AG04450 (cell line): Measurements from ENCODE around the gene CACNA2D3. TPM values are rescaled to one million over a fixed set of nuclear protein-coding genes. Genes with fewer than 3 reads are reported as not detected.

Experiments
- CTCF ChIA-PET: fragments of 300-600, 350-600 bp; formaldehyde crosslinking; extraction: SDS; loops from one replicate; lab custom pipeline; 2022; ENCODE audit warnings: antibody characterized with exemption, inconsistent platforms; lab: Charles Lee
- POLR2A ChIA-PET: fragments of 350-600 bp; formaldehyde crosslinking; extraction: SDS; loops from one replicate; lab custom pipeline; 2021; ENCODE audit warnings: antibody characterized with exemption, inconsistent platforms; lab: Yijun Ruan, JAX
- DNase-seq: peaks from one replicate; pipeline ENCODE4 v3.0.0-alpha.2; 2011; ENCODE audit warnings: low read depth, low spot score
- H3K27ac ChIP-seq: one replicate; pipeline ENCODE4 v1.5.1; 2012; ENCODE audit warnings: low read depth, low read length, control low read depth
- H3K27me3 ChIP-seq: one replicate; pipeline ENCODE4 v1.6.0; 2012; ENCODE audit warnings: low read length; ENCODE audit not compliant: control insufficient read depth, insufficient read depth
- H3K4me3 ChIP-seq: 2 replicates; pipeline ENCODE4 v1.5.1; 2011; ENCODE audit warnings: mild to moderate bottlenecking, low read depth, low read length, control low read depth
- H3K9me3 ChIP-seq: 2 replicates; pipeline ENCODE4 v1.5.1; 2012; ENCODE audit warnings: low read length; ENCODE audit not compliant: control insufficient read depth, insufficient read depth
- CTCF ChIP-seq: IDR thresholded peaks from 2 replicates; pipeline ENCODE4 v1.5.1; 2011; ENCODE audit warnings: low read depth, low read length, control low read depth, inconsistent platforms
- polyA plus RNA-seq: library from polyadenylated mRNA; depleted of rRNA; stranded (reverse); fragments of >200 nt; gene quantifications from 2 replicates; pipeline ENCODE4 v1.2.3, GENCODE V29; 2011

The CACNA2D3 gene
- polyA plus RNA-seq, 1 experiment: 0.32 TPM

- Histone ChIP-seq H3K27ac (no peak overlapping the region), H3K4me3 (no peak overlapping the region), H3K27me3 (no peaks in the 10 kb centered on the region), H3K9me3 (peaks cover 8% of the 10 kb centered on the region)
- CTCF ChIA-PET: interaction anchor here (0.6 kb wide), 1 partner anchor 323 kb away, joined by 3 read pairs; no protein-coding TSS in a partner anchor
- no peak for TF ChIP-seq CTCF
- DNase-seq: no peak
- POLR2A ChIA-PET: no interaction called here
Observed at GRCh38 chr3:54519493-54519892, 397.1 kb downstream of the CACNA2D3 start.

- no peak for DNase-seq
Observed at GRCh38 chr3:54520060-54520459, 397.7 kb downstream of the CACNA2D3 start.

GRCh38 chr3:54527521-54527920, 405.2 kb downstream of the CACNA2D3 start:
- Histone ChIP-seq H3K4me3 (no peak overlapping the region), H3K9me3 (peaks cover 4% of the 10 kb centered on the region; the same call in 1 of the 2 replicates), H3K27me3 (no peaks in the 10 kb centered on the region), H3K27ac (no peak overlapping the region)
- TF ChIP-seq CTCF: no peak
- POLR2A ChIA-PET: no interaction called here
- DNase-seq: no peak
- CTCF ChIA-PET: no interaction called here

More at GRCh38 chr3:54520060-54520459, 397.7 kb downstream of the CACNA2D3 start:
- Histone ChIP-seq H3K27me3 (no peaks in the 10 kb centered on the region), H3K27ac (no peak overlapping the region), H3K9me3 (peaks cover 8% of the 10 kb centered on the region), H3K4me3 (no peak overlapping the region)
- ChIA-PET CTCF (interaction anchor here (0.6 kb wide), 1 partner anchor 322 kb away, joined by 3 read pairs; no protein-coding TSS in a partner anchor), POLR2A (no interaction called here)
- no peak for TF ChIP-seq CTCF

GRCh38 chr3:54527953-54528352, 405.6 kb downstream of the CACNA2D3 start:
- no peaks in the 10 kb centered on the region for H3K27me3 ChIP-seq
- ChIA-PET POLR2A (no interaction called here), CTCF (no interaction called here)
- no peak for TF ChIP-seq CTCF
- H3K27ac ChIP-seq: no peak overlapping the region
- no peak overlapping the region for H3K4me3 ChIP-seq
- peaks cover 4% of the 10 kb centered on the region; the same call in 1 of the 2 replicates for H3K9me3 ChIP-seq
- DNase-seq: no peak

- POLR2A ChIA-PET: no interaction called here
- no peaks in the 10 kb centered on the region for H3K27me3 ChIP-seq
- no peak overlapping the region for H3K27ac ChIP-seq
- peaks cover 4% of the 10 kb centered on the region; the same call in 1 of the 2 replicates for H3K9me3 ChIP-seq
- no peak for DNase-seq
- CTCF ChIA-PET: no interaction called here
- no peak overlapping the region for H3K4me3 ChIP-seq
- no peak for TF ChIP-seq CTCF
Observed at GRCh38 chr3:54528668-54529067, 406.3 kb downstream of the CACNA2D3 start.
